ENCODE measurements around the gene SLFN5.

DNA sequence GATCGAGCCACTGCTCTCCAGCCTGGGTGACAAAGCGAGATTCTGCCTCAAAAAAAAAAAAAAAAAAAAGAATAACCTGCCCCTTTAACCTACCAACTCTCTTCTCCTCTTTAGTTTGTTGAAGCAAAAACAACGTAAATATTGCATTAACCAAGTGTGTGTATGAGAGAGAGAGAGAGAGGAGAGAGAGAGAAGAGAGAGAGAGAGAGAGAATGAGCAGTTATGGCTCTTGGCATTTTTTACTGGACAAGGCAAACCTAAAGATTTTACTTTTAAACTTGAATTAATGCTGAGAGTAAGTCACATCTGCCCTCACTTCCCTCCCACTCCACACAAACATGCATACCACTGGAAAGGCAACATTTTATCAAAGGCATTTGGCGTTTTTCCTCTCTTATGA is 3.0 kb upstream of the SLFN5 start:
- TF ChIP-seq, protein P1, sequence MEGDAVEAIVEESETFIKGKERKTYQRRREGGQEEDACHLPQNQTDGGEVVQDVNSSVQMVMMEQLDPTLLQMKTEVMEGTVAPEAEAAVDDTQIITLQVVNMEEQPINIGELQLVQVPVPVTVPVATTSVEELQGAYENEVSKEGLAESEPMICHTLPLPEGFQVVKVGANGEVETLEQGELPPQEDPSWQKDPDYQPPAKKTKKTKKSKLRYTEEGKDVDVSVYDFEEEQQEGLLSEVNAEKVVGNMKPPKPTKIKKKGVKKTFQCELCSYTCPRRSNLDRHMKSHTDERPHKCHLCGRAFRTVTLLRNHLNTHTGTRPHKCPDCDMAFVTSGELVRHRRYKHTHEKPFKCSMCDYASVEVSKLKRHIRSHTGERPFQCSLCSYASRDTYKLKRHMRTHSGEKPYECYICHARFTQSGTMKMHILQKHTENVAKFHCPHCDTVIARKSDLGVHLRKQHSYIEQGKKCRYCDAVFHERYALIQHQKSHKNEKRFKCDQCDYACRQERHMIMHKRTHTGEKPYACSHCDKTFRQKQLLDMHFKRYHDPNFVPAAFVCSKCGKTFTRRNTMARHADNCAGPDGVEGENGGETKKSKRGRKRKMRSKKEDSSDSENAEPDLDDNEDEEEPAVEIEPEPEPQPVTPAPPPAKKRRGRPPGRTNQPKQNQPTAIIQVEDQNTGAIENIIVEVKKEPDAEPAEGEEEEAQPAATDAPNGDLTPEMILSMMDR (IDR thresholded peaks at IDR 0.05) = no peak
- TF ChIP-seq POLR2A (IDR thresholded peaks at IDR 0.05) = no peak
